ENCODE measurements around the gene DNAAF2. TPM values are rescaled to one million over a fixed set of nuclear protein-coding genes. Genes with fewer than 3 reads are reported as not detected.

Gene DNAAF2
- total and polyA plus RNA-seq, 2 of the 13 experiments (the other 11 are each of a cell fraction or from before 2014, with no cell fraction given), result 6.1 to 13.6 TPM

GRCh38 chr14:49634547-49635334 is at the start of gene DNAAF2 (continued):
- TF ChIP-seq ATF6 (CRISPR knock-in tag; conservative IDR thresholded peaks at IDR 0.05), result no peak
- TF ChIP-seq ZNF850 (CRISPR knock-in tag; conservative IDR thresholded peaks at IDR 0.05), result peak; percentile 13; the same call in 1 of the 2 replicates
- TF ChIP-seq ZFP36L1 (CRISPR knock-in tag; IDR thresholded peaks at IDR 0.05), result no peak
- no peak for TF ChIP-seq MLXIP (CRISPR knock-in tag; IDR thresholded peaks at IDR 0.05; ENCODE audit: borderline replicate concordance)
- no peak for TF ChIP-seq ZBTB21 (CRISPR knock-in tag; IDR thresholded peaks at IDR 0.05)
- TF ChIP-seq MAF1 (CRISPR knock-in tag; IDR thresholded peaks at IDR 0.05; ENCODE audit: borderline replicate concordance), result no peak
- TF ChIP-seq DMTF1 (CRISPR knock-in tag; IDR thresholded peaks at IDR 0.05), result no peak
- no peak for TF ChIP-seq ZNF546 (CRISPR knock-in tag; conservative IDR thresholded peaks at IDR 0.05)
- no peak; the same call in 1 of the 2 replicates for TF ChIP-seq POLR2AphosphoS5 (IDR thresholded peaks at IDR 0.05; ENCODE audit: low read depth, low read length)
- TF ChIP-seq U2AF2 (IDR thresholded peaks at IDR 0.05; ENCODE audit: low read depth, low read length), result no peak
- TF ChIP-seq NFIB (CRISPR knock-in tag; IDR thresholded peaks at IDR 0.05; ENCODE audit: borderline replicate concordance), result no peak
- TF ChIP-seq PHF5A (CRISPR knock-in tag; IDR thresholded peaks at IDR 0.05; ENCODE audit: low read depth, unreplicated experiment), result no peak
- TF ChIP-seq ZNF572 (CRISPR knock-in tag; IDR thresholded peaks at IDR 0.05), result no peak
- peak; percentile 87 for TF ChIP-seq MAX (IDR thresholded peaks at IDR 0.05)
- no peak; the same call in 1 of the 2 replicates for TF ChIP-seq MYPOP (CRISPR knock-in tag; IDR thresholded peaks at IDR 0.05)
- TF ChIP-seq NAIF1 (CRISPR knock-in tag; IDR thresholded peaks at IDR 0.05; ENCODE audit: borderline replicate concordance), result 0 out of 2 replicates have a peak, but pooled peaks have one; percentile 16
